Measurements from ENCODE around the gene OR52H1.

OR52H1 gene

GRCh38 chr11:5531053-5531831 is 17.1 kb downstream of the OR52H1 start:
- no peak for DNase-seq

GRCh38 chr11:5528495-5528894 is 19.8 kb downstream of the OR52H1 start:
- no peak for DNase-seq

DNA sequence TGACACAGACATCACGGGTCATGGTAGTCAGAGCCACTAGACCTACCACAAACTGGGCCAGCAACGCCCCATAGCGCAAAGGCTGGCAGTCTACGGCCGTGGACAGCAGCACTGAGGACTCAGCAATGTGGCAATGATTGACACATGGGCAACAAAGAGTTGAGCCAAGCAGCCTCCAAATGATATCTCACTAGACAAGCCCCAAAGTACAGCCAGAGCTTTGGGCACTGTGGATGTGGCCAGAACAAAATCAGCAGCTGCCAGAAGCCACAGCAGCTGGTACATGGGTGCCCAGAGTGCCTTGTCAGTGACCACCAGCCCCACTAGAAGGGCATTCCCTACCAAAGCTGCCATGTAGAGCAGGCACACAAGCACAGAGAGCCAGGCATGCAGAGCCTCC is 20.6 kb downstream of the OR52H1 start:
- no peak for DNase-seq

DNA sequence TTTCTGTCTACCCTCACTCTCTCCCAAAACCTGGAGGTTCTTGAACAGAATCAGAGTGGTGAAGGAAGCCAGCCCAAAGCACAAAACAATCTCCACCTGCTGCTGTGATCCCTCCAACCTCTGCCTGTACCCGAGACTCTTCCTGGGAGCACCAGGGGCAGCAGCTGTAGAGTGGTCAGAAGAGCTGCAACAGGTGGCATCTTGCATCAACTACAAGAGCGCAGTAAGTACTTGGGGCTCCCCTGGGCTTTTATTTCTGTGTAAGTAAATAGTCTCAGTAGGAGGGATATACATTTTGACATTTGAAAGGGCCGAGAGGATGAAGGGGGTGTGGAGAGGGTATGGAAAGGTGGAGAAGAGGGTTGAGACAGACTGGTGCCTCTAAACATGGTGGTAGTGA is 23.6 kb downstream of the OR52H1 start:
- DNase-seq = no peak

GRCh38 chr11:5522308-5522707 is 26.0 kb downstream of the OR52H1 start:
- DNase-seq = no peak

DNA sequence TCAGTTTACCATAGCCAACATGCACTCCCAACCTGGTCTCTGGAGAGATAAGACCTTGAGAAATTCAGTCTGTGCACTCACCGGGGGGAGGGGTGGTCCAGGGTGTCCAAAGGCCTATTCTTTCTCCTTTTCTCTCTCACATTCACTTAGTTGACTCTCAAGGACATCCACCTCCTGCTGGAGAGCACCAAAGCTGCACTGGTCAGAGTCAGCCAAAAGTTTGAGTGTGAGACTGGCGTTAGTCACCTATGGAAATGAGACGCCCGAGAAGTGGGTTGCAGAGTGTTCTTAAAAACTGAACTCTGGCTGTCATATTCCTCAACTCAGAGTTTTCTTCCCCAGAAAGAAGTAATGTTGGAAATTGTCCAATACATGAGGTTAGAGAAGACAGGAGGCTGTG is 26.8 kb downstream of the OR52H1 start:
- DNase-seq = no peak

DNA sequence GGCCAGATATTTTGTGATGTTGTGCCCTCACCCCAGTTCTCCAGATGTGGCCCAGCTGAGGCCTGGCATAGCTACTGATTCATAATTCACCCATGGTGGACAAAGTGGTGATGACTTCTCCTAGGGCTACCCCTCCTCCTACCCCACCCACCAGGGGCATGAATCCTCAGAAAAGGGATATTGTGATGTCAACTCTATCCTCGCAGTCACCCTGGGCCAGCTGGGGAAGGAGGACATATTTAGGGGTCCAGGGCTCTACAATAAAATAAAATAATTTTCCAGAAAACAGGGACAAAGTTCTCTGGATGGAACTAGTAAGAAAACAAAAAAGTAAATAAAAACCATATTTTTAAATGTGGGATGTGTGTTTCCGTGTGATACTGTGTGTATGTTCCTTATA is 31.7 kb downstream of the OR52H1 start, which contains the start of gene UBQLNL:
Gene UBQLNL (minus strand): TSS at position 101 of the 400 bp plus-strand sequence. CDS start 258 bp downstream, outside the sequence.
- DNase-seq = no peak

GRCh38 chr11:5514841-5515240 is 33.5 kb downstream of the OR52H1 start:
- no peak for DNase-seq

- DNase-seq = no peak
These were observed 38.5 kb downstream of the OR52H1 start, which contains the start of gene UBQLN3 for GRCh38 chr11:5509803-5510202. Gene UBQLN3, minus strand, starts transcription at chr11:5509957. Its CDS starts 399 bp downstream, at chr11:5509558.

GRCh38 chr11:5508605-5509004 is 39.7 kb downstream of the OR52H1 start:
- DNase-seq = no peak

GRCh38 chr11:5507933-5508305 is 40.4 kb downstream of the OR52H1 start:
- DNase-seq = no peak

DNA sequence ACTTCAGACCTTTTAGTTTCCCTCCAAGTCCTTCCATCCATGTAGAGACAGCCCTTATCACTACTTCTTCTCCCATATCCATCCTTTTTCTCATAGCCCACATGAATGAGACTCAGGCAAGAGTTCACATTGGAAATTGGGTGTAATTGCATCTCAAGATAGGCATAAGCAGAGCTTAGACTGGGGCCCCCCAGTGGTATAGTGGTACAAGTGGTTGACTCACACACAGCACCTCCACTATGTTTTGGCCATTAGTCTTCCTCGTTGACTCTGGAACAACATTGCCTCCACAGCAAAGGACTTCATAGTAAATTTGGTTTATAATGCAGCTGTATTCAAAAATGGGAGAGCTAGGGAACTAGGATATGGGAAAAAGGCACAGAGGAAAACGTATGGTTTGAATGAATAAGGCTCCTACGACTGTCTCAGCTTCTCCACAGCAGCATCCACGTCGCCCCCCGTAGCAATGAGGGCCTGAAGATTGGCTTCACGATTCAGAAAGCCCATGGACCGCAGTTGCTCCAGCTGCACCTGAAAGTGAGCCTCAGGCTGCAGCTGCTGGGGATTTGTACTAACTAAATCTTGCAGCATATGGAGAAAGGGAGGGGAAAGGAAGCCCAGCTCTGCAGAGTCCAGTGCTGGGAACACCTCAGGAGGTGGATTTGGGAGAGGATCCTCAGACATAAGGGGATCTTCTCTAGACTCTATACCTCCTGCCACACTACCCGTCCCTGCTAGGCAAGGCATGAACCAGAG is 41.0 kb downstream of the OR52H1 start:
- no peak for DNase-seq

- no peak for DNase-seq
These were observed 42.8 kb downstream of the OR52H1 start for GRCh38 chr11:5505363-5506048.

DNA sequence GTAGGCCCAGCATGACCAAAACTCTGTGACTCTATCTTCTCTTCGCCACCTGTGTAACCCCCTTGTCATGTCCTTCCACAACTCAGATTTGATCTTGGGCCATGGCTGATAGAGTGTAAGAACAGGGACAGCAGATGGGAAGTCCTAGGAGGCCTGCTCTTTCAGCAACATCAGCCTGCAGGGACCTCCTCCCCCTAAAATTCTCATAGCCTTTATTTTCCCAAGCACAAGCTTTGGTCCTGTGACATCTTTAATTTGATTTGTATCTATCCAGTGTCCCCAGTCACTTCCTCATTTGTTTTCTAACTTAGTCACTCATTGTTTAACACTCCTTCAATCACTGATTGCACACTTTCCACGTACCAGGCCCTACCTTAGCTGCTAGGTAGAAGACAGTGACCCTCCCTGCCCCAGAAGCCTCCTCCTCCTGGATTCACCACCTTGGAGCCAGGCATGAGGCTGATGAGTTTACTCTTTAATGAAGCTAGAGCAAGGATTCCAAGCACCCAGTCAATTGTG is 43.9 kb downstream of the OR52H1 start:
- no peak for DNase-seq

GRCh38 chr11:5500393-5500801 is 47.9 kb downstream of the OR52H1 start:
- no peak for DNase-seq

- DNase-seq = no peak
These were observed 48.7 kb downstream of the OR52H1 start for GRCh38 chr11:5499671-5500070.

Measured in T1000 (cell line).